ENCODE data around the gene DDC.

GRCh38 chr7:50594136-50594535, 28.9 kb upstream of the DDC start:
- TF ChIP-seq CTCF (IDR thresholded peaks at IDR 0.05; ENCODE audit: insufficient read depth, low read length, poor library complexity, severe bottlenecking) = no peak
- no peak for TF ChIP-seq EZH2phosphoT487 (conservative IDR thresholded peaks at IDR 0.05; ENCODE audit: low read length)
